SK-N-SH (cell line): ENCODE data around the gene SERP2. TPM values are rescaled to one million over a fixed set of nuclear protein-coding genes. Genes with fewer than 3 reads are reported as not detected.

ENCODE experiments used
- CTCF ChIA-PET: fragments of 300-600, 350-600 bp; formaldehyde crosslinking; extraction: SDS; loops from one replicate; lab custom pipeline; 2021; lab: Yijun Ruan, JAX
- POLR2A ChIA-PET: fragments of 350-600 bp; sonication (Branson Sonifier 250); formaldehyde crosslinking; extraction: SDS; loops from one replicate; lab custom pipeline; 2020; ENCODE audit warnings: antibody characterized with exemption, inconsistent platforms; lab: Yijun Ruan, JAX
- DNase-seq: peaks from one replicate; pipeline ENCODE4 v3.0.0; 2012
- H2AFZ ChIP-seq: fragments of 200-600 bp; sonication (generic); 2 replicates; pipeline ENCODE4 v1.8.1; 2016; ENCODE audit warnings: antibody characterized with exemption, mild to moderate bottlenecking, low read depth
- H3F3A ChIP-seq: fragments of 200-600 bp; sonication (generic); replicated peaks from 2 replicates; pipeline ENCODE3; 2016; ENCODE audit warnings: antibody characterized with exemption, mild to moderate bottlenecking; ENCODE audit not compliant: insufficient read depth
- H3K27ac ChIP-seq, 2 experiments: fragments of 200-500 bp in 1 of 2; fragments of 200-600 bp in 1 of 2; sonication (Bioruptor generic) in 1 of 2; sonication (generic), shearing (Covaris generic) in 1 of 2; 2 replicates each; pipeline versions ENCODE4 v1.5.1 to v1.6.1; 2014 to 2016; ENCODE audit warnings: low read depth in 2 of 2, inconsistent platforms in 1 of 2, low read length in 1 of 2, mild to moderate bottlenecking in 1 of 2, mixed read lengths in 1 of 2
- H3K27me3 ChIP-seq: fragments of 200-600 bp; sonication (generic), shearing (Covaris generic); 2 replicates; pipeline ENCODE4 v1.6.1; 2016; ENCODE audit warnings: mixed run types; ENCODE audit not compliant: insufficient read depth
- H3K36me3 ChIP-seq, 2 experiments: fragments of 200-500 bp in 1 of 2; fragments of 200-600 bp in 1 of 2; sonication (Bioruptor generic) in 1 of 2; sonication (generic) in 1 of 2; replicated peaks in 1 of 2; 2 replicates each; pipeline versions ENCODE3 to v1.5.1; 2014 to 2016; ENCODE audit warnings: low read length in 1 of 2, mild to moderate bottlenecking in 1 of 2; ENCODE audit not compliant: insufficient read depth in 2 of 2, control insufficient read depth in 1 of 2
- H3K4me1 ChIP-seq, 2 experiments: fragments of 200-500 bp in 1 of 2; fragments of 200-600 bp in 1 of 2; sonication (Bioruptor generic) in 1 of 2; sonication (generic), shearing (Covaris generic) in 1 of 2; 2 replicates each; pipeline versions ENCODE4 v1.5.1 to v1.6.1; 2014 to 2016; ENCODE audit warnings: low read depth in 1 of 2, low read length in 1 of 2, mixed run types in 1 of 2; ENCODE audit not compliant: insufficient read depth in 2 of 2, control insufficient read depth in 1 of 2
- H3K4me2 ChIP-seq: fragments of 200-600 bp; sonication (generic), shearing (Covaris generic); 2 replicates; pipeline ENCODE4 v1.6.1; 2017; ENCODE audit warnings: mixed run types
- H3K4me3 ChIP-seq, 2 experiments: fragments of 200-500 bp in 1 of 2; fragments of 200-600 bp in 1 of 2; sonication (Bioruptor generic) in 1 of 2; sonication (generic), shearing (Covaris generic) in 1 of 2; 2 replicates each; pipeline versions ENCODE4 v1.5.1 to v1.8.1; 2014 to 2016; ENCODE audit warnings: low read depth in 2 of 2, inconsistent platforms in 1 of 2, low read length in 1 of 2, mild to moderate bottlenecking in 1 of 2, mixed read lengths in 1 of 2, moderate library complexity in 1 of 2
- H3K79me2 ChIP-seq: fragments of 200-600 bp; sonication (generic); 2 replicates; pipeline ENCODE4 v1.8.1; 2017; ENCODE audit warnings: mild to moderate bottlenecking; ENCODE audit not compliant: insufficient read depth
- H3K9ac ChIP-seq: fragments of 200-600 bp; sonication (generic); 2 replicates; pipeline ENCODE4 v1.6.1; 2017; ENCODE audit warnings: mixed run types
- H3K9me2 ChIP-seq: fragments of 200-600 bp; sonication (generic); 2 replicates; pipeline ENCODE4 v1.6.1; 2017; ENCODE audit warnings: mixed run types
- H3K9me3 ChIP-seq: fragments of 200-600 bp; sonication (generic); 2 replicates; pipeline ENCODE4 v1.6.1; 2017; ENCODE audit warnings: mixed run types, mild to moderate bottlenecking, moderate library complexity
- H4K20me1 ChIP-seq: fragments of 200-600 bp; sonication (generic); 2 replicates; pipeline ENCODE4 v1.6.1; 2017; ENCODE audit warnings: mild to moderate bottlenecking, mixed run types; ENCODE audit not compliant: insufficient read depth
- ELF1 ChIP-seq: IDR thresholded peaks from 2 replicates; pipeline ENCODE4 v1.4.0; 2012
- EZH2phosphoT487 ChIP-seq: fragments of 200-600 bp; sonication (generic); IDR thresholded peaks from 2 replicates; pipeline ENCODE4 v1.6.1; 2017; ENCODE audit warnings: low read depth, mixed run types, mild to moderate bottlenecking, antibody characterized with exemption, moderate library complexity, borderline replicate concordance
- FOSL2 ChIP-seq: IDR thresholded peaks from 2 replicates; pipeline ENCODE4 v1.4.0; 2012; ENCODE audit warnings: low read depth, mild to moderate bottlenecking, moderate library complexity, borderline replicate concordance
- FOXJ3 ChIP-seq: sonication (generic); formaldehyde crosslinking; IDR thresholded peaks from 2 replicates; pipeline ENCODE4 v1.5.1; 2020; ENCODE audit warnings: mild to moderate bottlenecking, missing genetic modification reagents
- FOXM1 ChIP-seq: IDR thresholded peaks from 2 replicates; pipeline ENCODE4 v1.4.0; 2012; ENCODE audit warnings: low read depth, mild to moderate bottlenecking
- GABPA ChIP-seq: IDR thresholded peaks from 2 replicates; pipeline ENCODE4 v1.4.0; 2012; ENCODE audit warnings: low read depth, mild to moderate bottlenecking
- GATA2 ChIP-seq: sonication (generic); formaldehyde crosslinking; IDR thresholded peaks from 2 replicates; pipeline ENCODE4 v1.5.0; 2020; ENCODE audit warnings: mild to moderate bottlenecking, missing genetic modification reagents
- JUND ChIP-seq: IDR thresholded peaks from 2 replicates; pipeline ENCODE4 v1.4.0; 2012
- NRF1 ChIP-seq: IDR thresholded peaks from 2 replicates; pipeline ENCODE4 v1.6.1; 2012; ENCODE audit warnings: low read depth, mild to moderate bottlenecking, low read length
- RAD21 ChIP-seq: IDR thresholded peaks from 2 replicates; pipeline ENCODE4 v1.6.1; 2012; ENCODE audit warnings: mild to moderate bottlenecking, low read length
- RFX5 ChIP-seq: IDR thresholded peaks from 2 replicates; pipeline ENCODE4 v1.6.1; 2012; ENCODE audit warnings: mild to moderate bottlenecking, improper control_type of control experiment, low read length
- RXRA ChIP-seq: IDR thresholded peaks from 2 replicates; pipeline ENCODE4 v1.4.0; 2012; ENCODE audit warnings: low read depth, mild to moderate bottlenecking, borderline replicate concordance
- TCF12 ChIP-seq: IDR thresholded peaks from 2 replicates; pipeline ENCODE4 v1.4.0; 2012
- whole genome bisulfite sequencing: methylation state at CpG from one replicate; pipeline ENCODE4 v1.1.6; 2017; ENCODE audit warnings: low lambda C conversion rate; 5-methylcytosine and 5-hydroxymethylcytosine counted together
- polyA plus RNA-seq, 3 experiments: library from polyadenylated mRNA; depleted of rRNA; stranded (reverse); fragments of >200 nt; gene quantifications; 2 replicates each; pipeline ENCODE4 v1.2.3, GENCODE V29; 2012
- TF ChIP-seq, protein P1 (sequence below): fragments of 150-350 bp; IDR thresholded peaks from 2 replicates; pipeline ENCODE4 v1.6.1; 2017; ENCODE audit warnings: antibody characterized with exemption, low read length, low read depth, borderline replicate concordance

The SERP2 gene
- polyA plus RNA-seq, 1 of the 3 experiments (the other 2 are of a cell fraction) = 4.9 TPM

DNA sequence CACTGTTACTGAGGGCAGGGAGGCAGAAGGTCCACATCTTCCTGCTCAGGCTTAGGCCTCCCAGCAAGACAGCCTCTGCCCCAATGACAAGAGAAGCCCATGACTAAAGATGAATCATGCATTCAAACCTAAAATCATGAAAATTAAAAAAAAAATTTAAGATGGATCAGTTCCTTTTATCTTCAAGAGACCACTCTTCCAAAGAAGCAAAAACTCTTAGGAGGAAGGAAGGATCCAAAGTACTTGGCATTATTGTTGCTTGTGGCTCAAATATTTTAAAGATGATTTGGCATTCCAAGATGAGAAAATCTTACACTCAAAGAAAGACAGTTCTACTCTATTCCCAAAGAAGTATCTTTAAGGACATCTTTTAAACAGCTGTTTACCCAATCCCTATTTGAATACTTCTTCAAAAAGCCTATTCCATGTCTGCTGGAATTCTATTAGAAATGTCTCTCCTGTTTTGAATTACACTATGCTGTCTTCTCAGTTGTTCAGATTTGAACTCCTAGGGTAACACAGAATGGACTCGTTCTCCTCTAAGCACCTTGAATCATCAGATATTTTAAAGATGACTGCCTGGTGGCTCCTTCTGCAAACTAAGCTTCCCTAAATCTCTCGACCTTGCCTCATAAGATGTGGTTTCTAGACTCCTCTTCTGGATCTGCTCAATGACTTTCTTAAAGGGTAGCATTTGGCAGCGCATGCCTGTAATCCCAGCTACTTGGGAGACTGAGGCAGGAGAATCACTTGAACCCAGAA, 7.0 kb downstream of the SERP2 start:
- no peaks in the 10 kb centered on the region for H3K36me3 ChIP-seq
- no peaks in the 10 kb centered on the region for H4K20me1 ChIP-seq
- ChIA-PET POLR2A (no interaction called here), CTCF (interaction anchor here (1.5 kb wide), 1 partner anchor 472 kb away, joined by 3 read pairs; no protein-coding TSS in a partner anchor)
- H3K9me2 ChIP-seq = no peaks in the 10 kb centered on the region
- peak overlapping the region; percentile 15; the same call in 1 of the 2 replicates for H3K4me2 ChIP-seq
- no peaks in the 10 kb centered on the region for H3K79me2 ChIP-seq
- WGBS = 63% methylated on average over 3 of the region's 3 CpGs
- no peaks in the 10 kb centered on the region for H3K27me3 ChIP-seq
- TF ChIP-seq JUND (peak; percentile 65), ELF1 (no peak), RAD21 (no peak), FOSL2 (peak; percentile 70), GABPA (no peak)
- no peak overlapping the region for H3K4me3 ChIP-seq
- H2AFZ ChIP-seq = peak overlapping the region; percentile 23; the same call in 1 of the 2 replicates
- H3K27ac ChIP-seq = peak overlapping the region in 1 of 2 experiments; percentile 74; a peak in 2 of 4 replicates
- no peak for DNase-seq
- peaks cover 22% of the 10 kb centered on the region for H3F3A ChIP-seq
- no peaks in the 10 kb centered on the region for H3K9me3 ChIP-seq
- peaks cover 0 to 5% of the 10 kb centered on the region in 2 experiments; a peak in 1 of 4 replicates for H3K4me1 ChIP-seq
- no peak overlapping the region for H3K9ac ChIP-seq

DNA sequence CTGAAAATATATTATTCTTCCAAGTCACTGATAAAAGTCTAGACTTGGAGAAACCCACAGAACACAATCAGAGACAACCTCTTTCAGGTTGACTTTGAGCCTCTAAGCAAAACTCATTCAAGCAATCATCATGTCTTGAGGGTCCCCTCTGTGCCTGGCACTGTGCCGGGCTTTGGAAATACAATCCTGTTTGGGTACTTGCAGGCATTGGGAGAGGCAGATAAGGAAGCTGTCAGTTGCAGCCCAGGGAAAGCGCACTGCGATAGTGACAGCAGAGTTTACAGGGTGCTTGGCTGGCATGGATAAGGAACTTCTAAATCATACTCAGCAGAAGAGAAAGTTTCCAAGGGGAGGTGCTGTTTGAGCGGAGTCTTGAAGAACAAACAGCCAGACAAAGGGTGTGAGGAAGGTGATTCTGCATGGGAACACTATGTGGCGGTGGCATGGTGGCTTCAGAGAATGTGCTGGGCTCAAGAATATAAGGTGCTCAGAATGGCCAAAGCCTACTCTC, 9.1 kb downstream of the SERP2 start:
- Histone ChIP-seq H3K36me3 (no peaks in the 10 kb centered on the region), H3K4me1 (peaks cover 0 to 5% of the 10 kb centered on the region in 2 experiments; a peak in 1 of 4 replicates), H3K4me3 (no peak overlapping the region), H3F3A (peaks cover 22% of the 10 kb centered on the region), H3K9me2 (no peaks in the 10 kb centered on the region), H3K4me2 (no peak overlapping the region), H3K9me3 (no peaks in the 10 kb centered on the region), H4K20me1 (no peaks in the 10 kb centered on the region), H3K9ac (no peak overlapping the region), H3K27me3 (no peaks in the 10 kb centered on the region), H3K79me2 (no peaks in the 10 kb centered on the region), H2AFZ (no peak overlapping the region), H3K27ac (no peak overlapping the region)
- TF ChIP-seq RFX5 (no peak), EZH2phosphoT487 (no peak), FOSL2 (no peak), GATA2 (CRISPR knock-in tag) (no peak), FOXJ3 (CRISPR knock-in tag) (no peak), NRF1 (no peak), TCF12 (no peak), FOXM1 (no peak), RXRA (no peak)
- TF ChIP-seq, protein P1, sequence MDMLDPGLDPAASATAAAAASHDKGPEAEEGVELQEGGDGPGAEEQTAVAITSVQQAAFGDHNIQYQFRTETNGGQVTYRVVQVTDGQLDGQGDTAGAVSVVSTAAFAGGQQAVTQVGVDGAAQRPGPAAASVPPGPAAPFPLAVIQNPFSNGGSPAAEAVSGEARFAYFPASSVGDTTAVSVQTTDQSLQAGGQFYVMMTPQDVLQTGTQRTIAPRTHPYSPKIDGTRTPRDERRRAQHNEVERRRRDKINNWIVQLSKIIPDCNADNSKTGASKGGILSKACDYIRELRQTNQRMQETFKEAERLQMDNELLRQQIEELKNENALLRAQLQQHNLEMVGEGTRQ = no peak
- ChIA-PET CTCF (interaction anchor here (0.8 kb wide), 1 partner anchor 15 kb away, joined by 3 read pairs; no protein-coding TSS in a partner anchor), POLR2A (no interaction called here)
- WGBS = 98% methylated on average over 5 of the region's 5 CpGs
- no peak for DNase-seq
